SK-N-SH treated with all-trans-retinoic acid at 6 μM for 48 hours (cell line): ENCODE data around the gene DLL1.

ENCODE experiments used
- ATAC-seq: fragments of 200-7000 bp; cut with Tn5 transposase; 3 replicates; pipeline ENCODE4 v1.9.1; 2020; ENCODE audit warnings: mild to moderate bottlenecking, moderate library complexity
- ARNTL ChIP-seq: fragments of 450-650 bp; formaldehyde crosslinking; IDR thresholded peaks from 2 replicates; pipeline ENCODE4 v1.5.0; 2020; ENCODE audit warnings: low read depth, mild to moderate bottlenecking, moderate library complexity, borderline replicate concordance
- ESRRG ChIP-seq: fragments of 250-450 bp; sonication (Bioruptor Pico); IDR thresholded peaks from 2 replicates; pipeline ENCODE4 v1.6.1; 2021; ENCODE audit warnings: mild to moderate bottlenecking
- ISL1 ChIP-seq: fragments of 250-450 bp; sonication (Bioruptor Pico); IDR thresholded peaks from 2 replicates; pipeline ENCODE4 v2.1.2; 2022; ENCODE audit warnings: mild to moderate bottlenecking, moderate library complexity
- OSR1 ChIP-seq: fragments of 250-450 bp; sonication (Bioruptor Pico); IDR thresholded peaks from 2 replicates; pipeline ENCODE4 v1.8.0; 2022; ENCODE audit warnings: moderate library complexity, mild to moderate bottlenecking, inconsistent platforms
- PPARA ChIP-seq: fragments of 250-450 bp; sonication (Bioruptor Pico); IDR thresholded peaks from 2 replicates; pipeline ENCODE4 v1.5.0; 2020; ENCODE audit warnings: mild to moderate bottlenecking, borderline replicate concordance
- TCF4 ChIP-seq: fragments of 250-450 bp; sonication (Bioruptor Pico); IDR thresholded peaks from 2 replicates; pipeline ENCODE4 v1.8.0; 2021; ENCODE audit warnings: mild to moderate bottlenecking, moderate library complexity, borderline replicate concordance
- ZC3H10 ChIP-seq: fragments of 250-450 bp; sonication (Bioruptor Pico); IDR thresholded peaks from 2 replicates; pipeline ENCODE4 v1.5.1; 2021; ENCODE audit warnings: mild to moderate bottlenecking, moderate library complexity
- ZFP3 ChIP-seq: fragments of 250-450 bp; sonication (Bioruptor Pico); IDR thresholded peaks from 2 replicates; pipeline ENCODE4 v1.5.0; 2020; ENCODE audit warnings: mild to moderate bottlenecking, moderate library complexity
- ZFP30 ChIP-seq: fragments of 450-650 bp; formaldehyde crosslinking; IDR thresholded peaks from 2 replicates; pipeline ENCODE4 v1.5.0; 2022; ENCODE audit warnings: mild to moderate bottlenecking, moderate library complexity
- ZNF70 ChIP-seq: fragments of 450-650 bp; formaldehyde crosslinking; IDR thresholded peaks from 2 replicates; pipeline ENCODE4 v1.5.0; 2020; ENCODE audit warnings: mild to moderate bottlenecking, moderate library complexity
- TF ChIP-seq, protein P1 (sequence below): fragments of 250-450 bp; sonication (Bioruptor Pico); IDR thresholded peaks from 2 replicates; pipeline ENCODE4 v1.5.0; 2020; ENCODE audit warnings: mild to moderate bottlenecking, moderate library complexity
- TF ChIP-seq, protein P2 (sequence below): fragments of 250-450 bp; sonication (Bioruptor Pico); IDR thresholded peaks from 2 replicates; pipeline ENCODE4 v1.8.0; 2020; ENCODE audit warnings: mild to moderate bottlenecking, moderate library complexity, borderline replicate concordance
- TF ChIP-seq, protein P3 (sequence below): fragments of 250-450 bp; sonication (Bioruptor Pico); IDR thresholded peaks from 2 replicates; pipeline ENCODE4 v1.8.0; 2021; ENCODE audit warnings: low read depth, mild to moderate bottlenecking, moderate library complexity, borderline replicate concordance
- TF ChIP-seq, protein P4 (sequence below): fragments of 250-450 bp; sonication (Bioruptor Pico); IDR thresholded peaks from 2 replicates; pipeline ENCODE4 v1.5.1; 2020; ENCODE audit warnings: low read depth, mild to moderate bottlenecking, moderate library complexity

DLL1 gene

DNA sequence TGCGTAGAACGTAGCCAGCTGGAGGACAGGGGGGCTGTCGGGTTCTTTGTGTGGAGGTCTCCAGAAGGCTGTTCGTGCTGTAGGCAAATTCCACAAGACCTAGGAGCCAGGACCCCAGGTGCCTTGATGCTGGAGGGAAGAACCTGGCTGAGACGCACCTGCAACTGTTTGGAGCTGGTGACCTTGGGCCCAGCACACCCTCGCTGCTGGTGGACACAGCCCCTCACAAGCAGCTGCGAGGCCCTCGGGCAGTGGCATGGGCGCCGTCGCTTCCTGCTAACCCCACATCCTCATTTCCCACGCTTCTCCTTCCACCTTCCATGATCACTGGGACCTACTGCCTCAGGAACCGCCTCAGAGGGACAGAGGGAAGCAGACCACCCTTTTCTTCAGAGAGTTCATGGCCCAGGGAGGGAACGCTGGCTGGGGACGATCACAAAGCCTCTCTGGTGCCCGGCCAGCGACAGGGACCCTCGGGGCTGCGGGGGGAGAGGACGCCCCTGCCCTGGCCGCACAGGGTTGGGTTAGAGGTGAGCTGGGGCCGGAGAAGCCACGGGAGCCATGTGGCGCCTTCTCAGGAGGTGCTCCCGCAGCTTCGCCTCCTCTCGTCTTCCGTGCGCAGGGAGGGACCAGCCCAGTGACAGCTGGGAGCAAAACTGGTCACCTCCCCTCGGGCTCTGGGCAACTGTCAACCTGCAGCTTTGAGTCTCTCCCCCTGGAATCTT lies 18.4 kb downstream of the DLL1 start (continued):
- TF ChIP-seq ZFP3 (CRISPR knock-in tag) = no peak
- TF ChIP-seq ZNF70 (CRISPR knock-in tag) = no peak

DNA sequence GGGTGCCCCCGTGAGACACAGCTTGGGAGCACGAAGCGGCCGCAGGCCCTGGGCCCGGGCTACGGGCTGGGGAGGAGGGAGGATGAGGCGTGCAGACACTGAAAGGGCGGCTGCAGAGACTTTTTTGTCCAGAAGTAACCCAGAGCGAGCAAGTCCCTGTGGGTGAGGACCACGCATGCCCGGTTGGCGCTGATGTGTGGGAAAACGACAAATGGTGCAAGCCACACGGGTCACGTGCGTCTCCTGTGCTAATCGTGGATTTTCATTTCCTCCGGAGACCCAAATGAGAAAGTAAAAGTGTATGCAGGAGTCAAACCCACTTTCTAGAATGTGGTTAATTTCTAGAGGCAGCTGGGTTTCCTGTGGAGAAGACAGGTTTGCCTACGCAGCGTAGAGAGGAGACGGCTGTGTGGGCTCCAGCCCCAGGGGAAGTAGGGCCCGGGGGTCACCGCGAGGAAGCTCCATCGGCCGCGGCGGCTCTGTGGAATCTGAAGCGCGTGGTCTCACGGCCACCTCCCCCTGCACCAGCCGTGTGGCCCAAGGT lies 19.0 kb downstream of the DLL1 start:
- ATAC-seq = no peak
- TF ChIP-seq PPARA (CRISPR knock-in tag) (no peak), ISL1 (CRISPR knock-in tag) (no peak), ESRRG (CRISPR knock-in tag) (no peak)
- TF ChIP-seq, protein P1, sequence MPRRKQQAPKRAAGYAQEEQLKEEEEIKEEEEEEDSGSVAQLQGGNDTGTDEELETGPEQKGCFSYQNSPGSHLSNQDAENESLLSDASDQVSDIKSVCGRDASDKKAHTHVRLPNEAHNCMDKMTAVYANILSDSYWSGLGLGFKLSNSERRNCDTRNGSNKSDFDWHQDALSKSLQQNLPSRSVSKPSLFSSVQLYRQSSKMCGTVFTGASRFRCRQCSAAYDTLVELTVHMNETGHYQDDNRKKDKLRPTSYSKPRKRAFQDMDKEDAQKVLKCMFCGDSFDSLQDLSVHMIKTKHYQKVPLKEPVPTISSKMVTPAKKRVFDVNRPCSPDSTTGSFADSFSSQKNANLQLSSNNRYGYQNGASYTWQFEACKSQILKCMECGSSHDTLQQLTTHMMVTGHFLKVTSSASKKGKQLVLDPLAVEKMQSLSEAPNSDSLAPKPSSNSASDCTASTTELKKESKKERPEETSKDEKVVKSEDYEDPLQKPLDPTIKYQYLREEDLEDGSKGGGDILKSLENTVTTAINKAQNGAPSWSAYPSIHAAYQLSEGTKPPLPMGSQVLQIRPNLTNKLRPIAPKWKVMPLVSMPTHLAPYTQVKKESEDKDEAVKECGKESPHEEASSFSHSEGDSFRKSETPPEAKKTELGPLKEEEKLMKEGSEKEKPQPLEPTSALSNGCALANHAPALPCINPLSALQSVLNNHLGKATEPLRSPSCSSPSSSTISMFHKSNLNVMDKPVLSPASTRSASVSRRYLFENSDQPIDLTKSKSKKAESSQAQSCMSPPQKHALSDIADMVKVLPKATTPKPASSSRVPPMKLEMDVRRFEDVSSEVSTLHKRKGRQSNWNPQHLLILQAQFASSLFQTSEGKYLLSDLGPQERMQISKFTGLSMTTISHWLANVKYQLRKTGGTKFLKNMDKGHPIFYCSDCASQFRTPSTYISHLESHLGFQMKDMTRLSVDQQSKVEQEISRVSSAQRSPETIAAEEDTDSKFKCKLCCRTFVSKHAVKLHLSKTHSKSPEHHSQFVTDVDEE (CRISPR knock-in tag) = no peak

DNA sequence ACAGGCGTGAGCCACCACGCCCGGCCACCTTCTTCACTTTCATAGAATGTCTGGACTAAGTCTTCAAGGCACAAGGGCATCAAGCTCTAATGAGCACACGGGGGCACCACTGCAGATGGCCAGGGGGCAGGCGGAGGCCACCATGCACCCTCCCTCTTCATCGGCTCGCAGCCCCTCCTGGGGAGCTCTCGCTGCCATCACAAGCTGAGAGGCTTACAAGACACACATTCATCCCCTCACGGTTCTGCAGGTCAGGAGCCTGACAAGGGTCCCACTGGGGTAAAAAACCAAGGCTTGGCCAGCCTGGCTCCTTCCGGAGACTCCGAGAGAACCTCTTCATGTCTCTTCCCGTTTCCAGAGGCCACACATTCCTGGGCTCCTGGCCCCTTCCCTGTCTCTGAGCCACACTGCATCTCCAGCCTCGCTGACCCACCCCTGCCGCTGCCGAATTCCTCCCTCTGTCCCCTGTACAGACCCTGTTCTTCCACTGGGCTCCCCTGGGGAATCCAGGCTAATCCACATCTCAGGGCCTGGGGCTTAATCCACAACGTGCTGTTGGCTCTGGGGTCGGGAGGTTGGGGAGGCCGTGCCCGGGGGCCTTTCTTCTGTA lies 19.8 kb downstream of the DLL1 start:
- no peak for ATAC-seq

DNA sequence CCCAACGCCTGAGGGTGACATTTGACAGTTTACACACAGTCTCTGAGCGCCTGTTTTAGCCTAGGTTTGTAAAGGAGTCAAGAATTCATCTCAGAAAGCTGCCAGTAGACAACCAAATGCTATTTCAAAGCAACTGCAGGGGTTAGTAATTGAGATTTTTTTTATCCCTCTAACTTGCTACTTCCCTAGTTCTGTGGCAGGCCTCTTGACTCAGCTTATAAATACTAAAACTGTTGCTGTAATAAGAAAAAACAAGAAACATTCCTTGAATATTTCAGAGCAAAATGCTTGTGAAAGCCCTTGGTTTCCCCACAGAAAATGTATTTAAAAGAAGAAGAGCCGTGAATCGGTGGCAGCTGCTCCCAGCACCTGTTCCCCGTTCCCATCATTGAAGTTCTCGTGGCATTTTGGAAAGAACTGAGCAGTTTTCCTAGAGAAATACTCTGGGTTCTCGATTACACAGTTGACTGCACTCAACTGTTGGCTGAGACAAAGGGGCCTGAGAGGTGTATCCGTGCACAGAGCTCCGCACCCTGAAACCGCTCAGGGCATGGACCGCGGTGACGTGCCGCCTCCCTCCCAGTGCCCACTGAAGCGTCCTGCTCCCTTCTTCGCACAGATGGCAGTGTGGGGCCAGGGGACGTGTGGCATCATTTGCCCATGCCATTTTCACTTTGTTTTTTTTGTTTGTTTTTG lies 20.9 kb downstream of the DLL1 start:
- TF ChIP-seq ARNTL (CRISPR knock-in tag) = no peak
- TF ChIP-seq, protein P2, sequence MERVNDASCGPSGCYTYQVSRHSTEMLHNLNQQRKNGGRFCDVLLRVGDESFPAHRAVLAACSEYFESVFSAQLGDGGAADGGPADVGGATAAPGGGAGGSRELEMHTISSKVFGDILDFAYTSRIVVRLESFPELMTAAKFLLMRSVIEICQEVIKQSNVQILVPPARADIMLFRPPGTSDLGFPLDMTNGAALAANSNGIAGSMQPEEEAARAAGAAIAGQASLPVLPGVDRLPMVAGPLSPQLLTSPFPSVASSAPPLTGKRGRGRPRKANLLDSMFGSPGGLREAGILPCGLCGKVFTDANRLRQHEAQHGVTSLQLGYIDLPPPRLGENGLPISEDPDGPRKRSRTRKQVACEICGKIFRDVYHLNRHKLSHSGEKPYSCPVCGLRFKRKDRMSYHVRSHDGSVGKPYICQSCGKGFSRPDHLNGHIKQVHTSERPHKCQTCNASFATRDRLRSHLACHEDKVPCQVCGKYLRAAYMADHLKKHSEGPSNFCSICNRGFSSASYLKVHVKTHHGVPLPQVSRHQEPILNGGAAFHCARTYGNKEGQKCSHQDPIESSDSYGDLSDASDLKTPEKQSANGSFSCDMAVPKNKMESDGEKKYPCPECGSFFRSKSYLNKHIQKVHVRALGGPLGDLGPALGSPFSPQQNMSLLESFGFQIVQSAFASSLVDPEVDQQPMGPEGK (CRISPR knock-in tag) = no peak
- no peak for TF ChIP-seq ZFP3 (CRISPR knock-in tag)
- TF ChIP-seq ZFP30 = no peak
- TF ChIP-seq ZC3H10 (CRISPR knock-in tag) = no peak
- TF ChIP-seq, protein P3, sequence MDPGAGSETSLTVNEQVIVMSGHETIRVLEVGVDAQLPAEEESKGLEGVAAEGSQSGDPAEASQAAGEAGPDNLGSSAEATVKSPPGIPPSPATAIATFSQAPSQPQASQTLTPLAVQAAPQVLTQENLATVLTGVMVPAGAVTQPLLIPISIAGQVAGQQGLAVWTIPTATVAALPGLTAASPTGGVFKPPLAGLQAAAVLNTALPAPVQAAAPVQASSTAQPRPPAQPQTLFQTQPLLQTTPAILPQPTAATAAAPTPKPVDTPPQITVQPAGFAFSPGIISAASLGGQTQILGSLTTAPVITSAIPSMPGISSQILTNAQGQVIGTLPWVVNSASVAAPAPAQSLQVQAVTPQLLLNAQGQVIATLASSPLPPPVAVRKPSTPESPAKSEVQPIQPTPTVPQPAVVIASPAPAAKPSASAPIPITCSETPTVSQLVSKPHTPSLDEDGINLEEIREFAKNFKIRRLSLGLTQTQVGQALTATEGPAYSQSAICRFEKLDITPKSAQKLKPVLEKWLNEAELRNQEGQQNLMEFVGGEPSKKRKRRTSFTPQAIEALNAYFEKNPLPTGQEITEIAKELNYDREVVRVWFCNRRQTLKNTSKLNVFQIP (CRISPR knock-in tag) = no peak
- TF ChIP-seq OSR1 (CRISPR knock-in tag) = no peak
- TF ChIP-seq, protein P4, sequence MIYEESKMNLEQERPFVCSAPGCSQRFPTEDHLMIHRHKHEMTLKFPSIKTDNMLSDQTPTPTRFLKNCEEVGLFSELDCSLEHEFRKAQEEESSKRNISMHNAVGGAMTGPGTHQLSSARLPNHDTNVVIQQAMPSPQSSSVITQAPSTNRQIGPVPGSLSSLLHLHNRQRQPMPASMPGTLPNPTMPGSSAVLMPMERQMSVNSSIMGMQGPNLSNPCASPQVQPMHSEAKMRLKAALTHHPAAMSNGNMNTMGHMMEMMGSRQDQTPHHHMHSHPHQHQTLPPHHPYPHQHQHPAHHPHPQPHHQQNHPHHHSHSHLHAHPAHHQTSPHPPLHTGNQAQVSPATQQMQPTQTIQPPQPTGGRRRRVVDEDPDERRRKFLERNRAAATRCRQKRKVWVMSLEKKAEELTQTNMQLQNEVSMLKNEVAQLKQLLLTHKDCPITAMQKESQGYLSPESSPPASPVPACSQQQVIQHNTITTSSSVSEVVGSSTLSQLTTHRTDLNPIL (CRISPR knock-in tag) = no peak
- no peak for TF ChIP-seq PPARA (CRISPR knock-in tag)
- no peak for TF ChIP-seq TCF4 (CRISPR knock-in tag)
- TF ChIP-seq, all 23 proteins: peak for 0
- ATAC-seq = no peak

More for the DNA sequence above, 19.8 kb downstream of the DLL1 start:
- TF ChIP-seq ZC3H10 (CRISPR knock-in tag) (no peak), ESRRG (CRISPR knock-in tag) (no peak)
- TF ChIP-seq, protein P2 (CRISPR knock-in tag) = no peak
- TF ChIP-seq, all 23 proteins: peak for 0
